Subcutaneous adipose tissue (tissue), 4 donors: ENCODE measurements around the gene SPATA17. TPM values are rescaled to one million over a fixed set of nuclear protein-coding genes. Genes with fewer than 3 reads are reported as not detected.

Experiments used
- CTCF ChIP-seq: fragments of 450-650 bp; IDR thresholded peaks from one replicate; pipeline ENCODE4 v1.5.1; 2016; ENCODE audit warnings: low read depth, mild to moderate bottlenecking, control low read depth, antibody characterized with exemption, moderate library complexity
- total RNA-seq, 4 donors: library from RNA; depleted of rRNA; stranded (reverse); fragments of >200 nt; gene quantifications; one replicate each; pipeline ENCODE4 v1.1.0, GENCODE V29; 2016

SPATA17 gene
- total RNA-seq, 4 donors from 2014 or later, result 1.5 TPM; not detected in 3

GRCh38 chr1:217847643-217848042 is 216.5 kb downstream of the SPATA17 start:
- no peak for TF ChIP-seq CTCF

GRCh38 chr1:217856342-217857034 is 225.3 kb downstream of the SPATA17 start:
- TF ChIP-seq CTCF, result no peak

GRCh38 chr1:217857061-217857460 is 225.9 kb downstream of the SPATA17 start:
- no peak for TF ChIP-seq CTCF

GRCh38 chr1:217861658-217862057 is 230.5 kb downstream of the SPATA17 start:
- no peak for TF ChIP-seq CTCF

GRCh38 chr1:217867446-217867995 is 236.4 kb downstream of the SPATA17 start:
- TF ChIP-seq CTCF, result no peak

GRCh38 chr1:217871955-217872354 is 240.8 kb downstream of the SPATA17 start:
- TF ChIP-seq CTCF, result no peak

- no peak for TF ChIP-seq CTCF
Observed at GRCh38 chr1:217875229-217875628, 244.1 kb downstream of the SPATA17 start.
